Measurements from ENCODE around the gene EML6.

The EML6 gene

DNA sequence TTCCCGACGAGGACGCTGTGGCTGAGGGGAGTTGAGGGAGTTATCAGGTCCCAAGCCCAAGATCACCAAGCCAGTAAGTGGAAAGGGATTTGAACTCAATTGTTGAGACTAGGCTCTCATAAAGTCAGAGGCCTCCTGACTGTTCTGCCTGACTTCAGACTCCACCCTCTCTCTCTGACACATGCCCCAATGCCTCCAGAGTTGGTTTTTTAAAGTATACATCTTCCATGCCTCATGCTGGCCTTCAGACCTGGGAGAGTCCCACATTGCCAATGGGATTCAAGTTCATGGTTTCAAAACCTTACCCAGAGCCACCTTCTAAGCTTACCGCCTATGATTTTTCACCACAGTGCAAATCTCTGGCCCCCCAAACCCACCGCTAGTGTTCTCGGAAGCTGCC, 226.0 kb downstream of the EML6 start:
- TF ChIP-seq, protein P1, sequence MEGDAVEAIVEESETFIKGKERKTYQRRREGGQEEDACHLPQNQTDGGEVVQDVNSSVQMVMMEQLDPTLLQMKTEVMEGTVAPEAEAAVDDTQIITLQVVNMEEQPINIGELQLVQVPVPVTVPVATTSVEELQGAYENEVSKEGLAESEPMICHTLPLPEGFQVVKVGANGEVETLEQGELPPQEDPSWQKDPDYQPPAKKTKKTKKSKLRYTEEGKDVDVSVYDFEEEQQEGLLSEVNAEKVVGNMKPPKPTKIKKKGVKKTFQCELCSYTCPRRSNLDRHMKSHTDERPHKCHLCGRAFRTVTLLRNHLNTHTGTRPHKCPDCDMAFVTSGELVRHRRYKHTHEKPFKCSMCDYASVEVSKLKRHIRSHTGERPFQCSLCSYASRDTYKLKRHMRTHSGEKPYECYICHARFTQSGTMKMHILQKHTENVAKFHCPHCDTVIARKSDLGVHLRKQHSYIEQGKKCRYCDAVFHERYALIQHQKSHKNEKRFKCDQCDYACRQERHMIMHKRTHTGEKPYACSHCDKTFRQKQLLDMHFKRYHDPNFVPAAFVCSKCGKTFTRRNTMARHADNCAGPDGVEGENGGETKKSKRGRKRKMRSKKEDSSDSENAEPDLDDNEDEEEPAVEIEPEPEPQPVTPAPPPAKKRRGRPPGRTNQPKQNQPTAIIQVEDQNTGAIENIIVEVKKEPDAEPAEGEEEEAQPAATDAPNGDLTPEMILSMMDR (IDR thresholded peaks at IDR 0.05; ENCODE audit: low read depth, low read length) = no peak
- no peak for TF ChIP-seq POLR2A (IDR thresholded peaks at IDR 0.05; ENCODE audit: extremely low read depth, insufficient read length)
- TF ChIP-seq, protein P2, sequence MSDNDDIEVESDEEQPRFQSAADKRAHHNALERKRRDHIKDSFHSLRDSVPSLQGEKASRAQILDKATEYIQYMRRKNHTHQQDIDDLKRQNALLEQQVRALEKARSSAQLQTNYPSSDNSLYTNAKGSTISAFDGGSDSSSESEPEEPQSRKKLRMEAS (IDR thresholded peaks at IDR 0.05; ENCODE audit: low read depth, low read length) = no peak
- TF ChIP-seq MYC (IDR thresholded peaks at IDR 0.05; ENCODE audit: low read depth, low read length) = no peak
- no peak overlapping the region for H3K4me3 ChIP-seq (ENCODE audit: low read depth, low read length)
- no peak for DNase-seq (ENCODE audit: low read depth)

DNA sequence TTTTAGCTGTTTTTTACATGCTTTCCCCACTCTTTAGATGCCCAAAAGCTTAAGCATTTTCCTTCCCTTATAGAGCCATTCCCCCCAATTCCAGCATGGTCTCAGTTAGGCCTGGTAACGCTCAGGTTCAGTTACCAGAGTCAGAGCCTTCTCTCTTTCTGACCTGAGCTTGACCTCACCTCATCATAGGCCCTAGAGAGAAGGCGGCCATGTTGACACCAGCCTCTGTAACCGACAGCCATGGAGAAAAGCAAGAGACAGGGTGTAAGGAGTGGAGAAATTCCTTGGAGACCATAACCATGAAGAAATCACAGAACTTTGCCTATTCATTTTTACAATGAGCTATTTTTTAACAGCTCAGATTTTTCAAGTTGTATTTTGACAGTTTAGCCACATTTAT, 227.3 kb downstream of the EML6 start:
- TF ChIP-seq, protein P2 (IDR thresholded peaks at IDR 0.05; ENCODE audit: low read depth, low read length) = no peak
- TF ChIP-seq, protein P1 (IDR thresholded peaks at IDR 0.05; ENCODE audit: low read depth, low read length) = no peak
- no peak for TF ChIP-seq MYC (IDR thresholded peaks at IDR 0.05; ENCODE audit: low read depth, low read length)
- no peak for TF ChIP-seq POLR2A (IDR thresholded peaks at IDR 0.05; ENCODE audit: extremely low read depth, insufficient read length)
- H3K4me3 ChIP-seq (ENCODE audit: low read depth, low read length) = no peak overlapping the region
- no peak for DNase-seq (ENCODE audit: low read depth)

DNA sequence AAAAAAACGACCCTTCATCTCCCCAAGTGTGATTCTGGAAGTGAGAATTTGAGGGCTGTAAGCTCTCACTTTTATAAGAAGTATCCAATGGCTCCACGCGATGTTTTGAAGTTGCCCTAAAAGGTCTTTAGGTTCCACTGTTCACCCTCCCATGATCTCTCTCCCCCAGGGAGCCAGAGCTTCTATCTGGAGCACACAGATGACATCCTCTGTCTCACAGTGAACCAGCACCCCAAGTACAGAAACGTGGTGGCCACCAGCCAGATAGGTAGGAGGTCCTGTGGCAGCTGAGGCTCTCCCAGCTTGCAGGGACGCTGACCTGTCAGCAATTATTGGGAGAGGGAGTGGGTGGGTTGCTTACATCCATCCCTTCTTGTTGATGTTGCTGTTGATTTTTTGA, 229.0 kb downstream of the EML6 start:
- no peak for DNase-seq (ENCODE audit: low read depth)
- H3K4me3 ChIP-seq (ENCODE audit: low read depth, low read length) = no peak overlapping the region
- TF ChIP-seq MYC (IDR thresholded peaks at IDR 0.05; ENCODE audit: low read depth, low read length) = no peak
- TF ChIP-seq, protein P1 (IDR thresholded peaks at IDR 0.05; ENCODE audit: low read depth, low read length) = no peak
- TF ChIP-seq POLR2A (IDR thresholded peaks at IDR 0.05; ENCODE audit: extremely low read depth, insufficient read length) = no peak
- TF ChIP-seq, protein P2 (IDR thresholded peaks at IDR 0.05; ENCODE audit: low read depth, low read length) = no peak

DNA sequence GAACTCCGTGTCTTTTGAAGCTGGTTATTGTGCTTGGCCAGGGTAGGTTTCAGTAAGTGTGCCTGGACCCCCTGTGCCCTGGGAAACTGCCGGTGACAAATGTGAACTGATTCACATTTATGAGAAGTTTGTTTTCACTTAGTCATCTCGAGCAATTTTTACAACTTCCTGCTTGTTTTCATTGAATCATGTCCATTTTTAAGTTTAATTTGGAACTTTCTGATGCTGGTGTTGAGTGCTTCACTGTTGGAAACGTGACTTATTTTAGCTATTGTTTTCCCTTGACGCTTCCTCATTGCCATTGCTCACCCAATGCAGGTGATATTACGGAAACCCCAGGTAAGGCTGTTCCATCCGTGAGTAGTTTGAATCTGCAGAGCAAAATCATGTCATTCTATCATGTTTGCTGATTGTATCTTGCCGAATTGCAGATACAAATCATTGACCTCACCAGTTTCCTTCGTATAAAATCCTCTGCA, 229.6 kb downstream of the EML6 start:
- H3K4me3 ChIP-seq (ENCODE audit: low read depth, low read length) = no peak overlapping the region
- TF ChIP-seq, protein P1 (IDR thresholded peaks at IDR 0.05; ENCODE audit: low read depth, low read length) = no peak
- TF ChIP-seq, protein P2 (IDR thresholded peaks at IDR 0.05; ENCODE audit: low read depth, low read length) = no peak
- TF ChIP-seq MYC (IDR thresholded peaks at IDR 0.05; ENCODE audit: low read depth, low read length) (no peak), POLR2A (IDR thresholded peaks at IDR 0.05; ENCODE audit: extremely low read depth, insufficient read length) (no peak)
- peak; percentile 45 for DNase-seq (ENCODE audit: low read depth)

DNA sequence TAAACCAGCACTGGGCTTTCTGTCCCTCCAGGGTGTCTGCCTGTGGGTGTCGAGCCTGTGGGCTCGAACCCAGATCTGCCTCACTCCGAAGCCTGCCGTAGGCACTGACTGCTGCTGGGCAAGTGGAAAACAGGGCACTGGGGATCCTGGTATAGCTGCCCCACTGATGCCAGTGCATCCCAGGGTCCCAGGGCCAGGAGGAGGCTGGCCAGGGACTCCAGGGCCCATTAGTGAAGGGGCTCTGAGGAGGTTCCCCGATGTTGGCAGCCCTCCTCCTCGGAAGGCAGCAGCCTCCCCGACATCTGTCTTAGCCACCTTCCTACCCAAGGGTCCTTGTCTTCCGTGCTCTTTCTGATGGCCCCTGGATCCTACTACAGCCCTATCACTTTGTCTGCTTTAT, 230.7 kb downstream of the EML6 start:
- DNase-seq (ENCODE audit: low read depth) = no peak

More for the DNA sequence above, 230.7 kb downstream of the EML6 start:
- no peak overlapping the region for H3K4me3 ChIP-seq (ENCODE audit: low read depth, low read length)
- TF ChIP-seq, protein P2 (IDR thresholded peaks at IDR 0.05; ENCODE audit: low read depth, low read length) = no peak
- TF ChIP-seq MYC (IDR thresholded peaks at IDR 0.05; ENCODE audit: low read depth, low read length) (no peak), POLR2A (IDR thresholded peaks at IDR 0.05; ENCODE audit: extremely low read depth, insufficient read length) (no peak)
- TF ChIP-seq, protein P1 (IDR thresholded peaks at IDR 0.05; ENCODE audit: low read depth, low read length) = no peak
